Astrocyte of the cerebellum (primary cell): ENCODE results near the gene LPGAT1.
A peak's percentile ranks its signal among the peaks of the same experiment; 100 is the strongest.
"Not testable (repeated sequence)": the region's sequence is repeated elsewhere in the genome, so short reads cannot be mapped to it uniquely, and the experiment has no call there.

ENCODE experiments used
- DNase-seq: peaks from one replicate; pipeline ENCODE4 v3.0.0-alpha.2; 2011; ENCODE audit warnings: low read depth
- H3K4me3 ChIP-seq: 2 replicates; pipeline ENCODE4 v1.5.1; 2011; ENCODE audit warnings: mild to moderate bottlenecking, low read depth, low read length, moderate library complexity
- in situ Hi-C: cut with HindIII; loops from 2 replicates; pipeline ENCODE4 v1.10.0; 2017; ENCODE audit warnings: low sequenced_read_pairs
- TF ChIP-seq, protein P1 (sequence below): IDR thresholded peaks from 2 replicates; pipeline ENCODE4 v1.5.1; 2012; ENCODE audit warnings: low read length, low read depth, moderate library complexity, mild to moderate bottlenecking; ENCODE audit errors: missing control alignments

The LPGAT1 gene, protein sequence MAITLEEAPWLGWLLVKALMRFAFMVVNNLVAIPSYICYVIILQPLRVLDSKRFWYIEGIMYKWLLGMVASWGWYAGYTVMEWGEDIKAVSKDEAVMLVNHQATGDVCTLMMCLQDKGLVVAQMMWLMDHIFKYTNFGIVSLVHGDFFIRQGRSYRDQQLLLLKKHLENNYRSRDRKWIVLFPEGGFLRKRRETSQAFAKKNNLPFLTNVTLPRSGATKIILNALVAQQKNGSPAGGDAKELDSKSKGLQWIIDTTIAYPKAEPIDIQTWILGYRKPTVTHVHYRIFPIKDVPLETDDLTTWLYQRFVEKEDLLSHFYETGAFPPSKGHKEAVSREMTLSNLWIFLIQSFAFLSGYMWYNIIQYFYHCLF

DNA sequence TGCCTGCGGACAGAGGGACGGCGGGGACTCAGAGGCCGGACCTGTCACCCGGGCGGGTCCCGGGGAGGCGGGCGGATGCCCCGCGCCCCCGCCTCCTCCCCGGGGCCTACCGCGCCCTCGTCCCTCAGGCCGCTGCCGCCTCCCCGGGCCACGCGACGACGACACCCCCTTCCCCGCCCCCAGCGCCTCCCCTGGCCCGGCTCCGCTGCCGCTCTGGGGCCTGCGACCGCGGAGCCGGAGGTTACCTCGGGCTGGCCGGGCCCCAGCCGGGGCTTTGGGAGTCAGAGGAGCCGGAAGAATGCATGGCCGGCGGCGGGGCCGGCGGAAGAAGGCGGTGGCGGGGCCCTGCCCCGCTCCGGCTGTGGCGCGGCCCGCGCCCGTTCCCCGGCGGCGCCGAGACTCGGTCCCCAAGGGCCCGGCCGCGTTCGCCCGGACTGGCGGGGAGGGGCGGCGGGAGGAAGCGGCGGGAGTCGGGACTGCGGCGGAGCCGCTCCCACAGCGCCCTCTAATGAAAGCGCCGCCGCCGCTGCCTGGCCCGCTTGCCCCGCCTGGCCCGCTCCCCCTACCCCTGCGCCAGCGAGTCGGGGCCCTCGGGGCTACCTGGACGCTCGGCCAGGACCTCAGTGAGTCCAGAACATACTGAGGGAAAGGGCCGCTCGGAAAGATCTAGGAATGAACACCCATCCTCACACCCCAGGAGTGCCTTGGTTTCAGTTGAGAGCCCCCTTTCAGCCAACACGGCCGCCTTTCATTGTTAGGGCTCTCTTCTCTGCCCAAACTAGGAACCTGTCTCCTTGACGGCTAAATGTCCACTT, at the start of gene LPGAT1:
Gene LPGAT1 (minus strand): TSS at position 436 of the 815 bp plus-strand sequence. CDS start 1,467 bp downstream, outside the sequence.
- H3K4me3 ChIP-seq, result peak within 1 kb of the TSS; percentile 56
- TF ChIP-seq, protein P1, sequence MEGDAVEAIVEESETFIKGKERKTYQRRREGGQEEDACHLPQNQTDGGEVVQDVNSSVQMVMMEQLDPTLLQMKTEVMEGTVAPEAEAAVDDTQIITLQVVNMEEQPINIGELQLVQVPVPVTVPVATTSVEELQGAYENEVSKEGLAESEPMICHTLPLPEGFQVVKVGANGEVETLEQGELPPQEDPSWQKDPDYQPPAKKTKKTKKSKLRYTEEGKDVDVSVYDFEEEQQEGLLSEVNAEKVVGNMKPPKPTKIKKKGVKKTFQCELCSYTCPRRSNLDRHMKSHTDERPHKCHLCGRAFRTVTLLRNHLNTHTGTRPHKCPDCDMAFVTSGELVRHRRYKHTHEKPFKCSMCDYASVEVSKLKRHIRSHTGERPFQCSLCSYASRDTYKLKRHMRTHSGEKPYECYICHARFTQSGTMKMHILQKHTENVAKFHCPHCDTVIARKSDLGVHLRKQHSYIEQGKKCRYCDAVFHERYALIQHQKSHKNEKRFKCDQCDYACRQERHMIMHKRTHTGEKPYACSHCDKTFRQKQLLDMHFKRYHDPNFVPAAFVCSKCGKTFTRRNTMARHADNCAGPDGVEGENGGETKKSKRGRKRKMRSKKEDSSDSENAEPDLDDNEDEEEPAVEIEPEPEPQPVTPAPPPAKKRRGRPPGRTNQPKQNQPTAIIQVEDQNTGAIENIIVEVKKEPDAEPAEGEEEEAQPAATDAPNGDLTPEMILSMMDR, result peak; percentile 56
- DNase-seq, result no peak
- in situ Hi-C loops, result no loop called here

DNA sequence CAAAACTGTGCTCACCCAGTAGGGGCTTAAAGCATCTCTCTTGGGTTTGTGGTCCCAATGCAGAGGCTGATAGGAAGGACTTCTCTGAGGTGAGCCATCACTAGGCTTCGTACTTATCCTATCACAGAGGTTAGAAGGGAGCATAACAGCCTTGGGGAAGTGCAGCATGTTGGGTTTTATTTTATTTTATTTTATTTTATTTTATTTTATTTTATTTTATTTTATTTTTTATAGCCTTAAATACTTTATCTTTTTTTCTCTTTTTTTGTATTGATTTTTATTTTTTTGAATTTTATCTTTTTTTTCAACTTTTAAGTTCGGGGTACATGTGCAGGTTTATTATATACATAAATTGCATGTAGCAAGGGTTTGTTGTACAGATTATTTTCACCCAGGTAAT, 48.9 kb upstream of the LPGAT1 start:
- H3K4me3 ChIP-seq, result no peak overlapping the region
- no peak for DNase-seq
- in situ Hi-C loops, result no loop called here
- TF ChIP-seq, protein P1, result no peak

DNA sequence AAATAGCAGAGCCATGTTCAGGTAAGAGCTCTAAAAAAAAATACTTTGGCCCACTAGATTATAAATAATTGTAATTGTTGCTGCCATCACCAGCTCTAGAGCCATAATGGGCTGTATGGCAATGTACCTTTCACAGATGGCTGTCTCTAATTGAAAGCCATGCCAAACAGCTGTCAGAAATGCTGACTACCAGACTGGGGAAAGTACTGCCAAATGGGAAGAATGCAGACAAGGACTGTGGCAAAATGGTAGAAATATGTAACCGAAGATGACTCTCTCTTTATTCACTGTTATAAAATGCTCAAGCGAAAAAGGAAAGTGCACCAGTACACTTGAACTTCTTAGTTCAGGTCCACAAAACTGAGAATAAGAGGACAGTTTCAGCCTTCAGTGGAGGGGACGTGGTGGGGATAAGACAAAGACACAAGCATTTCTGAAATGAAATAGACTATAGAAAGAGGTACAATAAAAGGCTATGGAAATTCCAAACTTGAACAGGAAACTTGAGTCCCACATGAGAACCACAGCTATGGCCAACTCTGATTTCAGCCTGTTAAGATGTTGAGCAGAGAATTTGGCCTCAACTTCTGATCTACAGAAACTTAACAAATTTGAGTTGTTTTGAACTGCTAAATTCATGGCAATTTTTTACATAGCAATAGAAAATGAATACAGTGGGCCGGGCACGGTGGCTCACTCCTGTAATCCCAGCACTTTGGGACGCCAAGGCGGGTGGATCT, 46.5 kb upstream of the LPGAT1 start:
- in situ Hi-C loops, result no loop called here
- TF ChIP-seq, protein P1, result no peak
- no peak for DNase-seq
- no peak overlapping the region for H3K4me3 ChIP-seq

DNA sequence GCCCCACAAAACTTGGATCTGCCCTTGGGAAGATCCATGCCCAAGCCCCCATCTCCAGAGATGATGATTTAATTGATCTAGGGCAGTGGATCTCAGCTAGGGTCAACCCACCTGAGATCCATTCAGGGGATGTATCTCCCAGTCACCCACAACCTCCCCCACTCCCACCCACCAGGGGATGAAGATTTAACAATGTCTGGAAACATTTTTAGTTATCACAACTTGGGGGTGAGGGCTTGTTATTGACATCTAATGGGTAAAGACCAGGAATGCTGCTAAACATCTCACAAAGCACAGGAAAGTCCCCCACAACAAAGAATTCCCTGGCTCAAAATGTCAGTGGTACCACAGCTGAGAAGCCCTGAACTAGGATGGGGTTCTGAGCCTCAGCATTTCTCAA, 45.0 kb upstream of the LPGAT1 start:
- no peak for DNase-seq
- in situ Hi-C loops, result no loop called here
- TF ChIP-seq, protein P1, result no peak
- no peak overlapping the region for H3K4me3 ChIP-seq

DNA sequence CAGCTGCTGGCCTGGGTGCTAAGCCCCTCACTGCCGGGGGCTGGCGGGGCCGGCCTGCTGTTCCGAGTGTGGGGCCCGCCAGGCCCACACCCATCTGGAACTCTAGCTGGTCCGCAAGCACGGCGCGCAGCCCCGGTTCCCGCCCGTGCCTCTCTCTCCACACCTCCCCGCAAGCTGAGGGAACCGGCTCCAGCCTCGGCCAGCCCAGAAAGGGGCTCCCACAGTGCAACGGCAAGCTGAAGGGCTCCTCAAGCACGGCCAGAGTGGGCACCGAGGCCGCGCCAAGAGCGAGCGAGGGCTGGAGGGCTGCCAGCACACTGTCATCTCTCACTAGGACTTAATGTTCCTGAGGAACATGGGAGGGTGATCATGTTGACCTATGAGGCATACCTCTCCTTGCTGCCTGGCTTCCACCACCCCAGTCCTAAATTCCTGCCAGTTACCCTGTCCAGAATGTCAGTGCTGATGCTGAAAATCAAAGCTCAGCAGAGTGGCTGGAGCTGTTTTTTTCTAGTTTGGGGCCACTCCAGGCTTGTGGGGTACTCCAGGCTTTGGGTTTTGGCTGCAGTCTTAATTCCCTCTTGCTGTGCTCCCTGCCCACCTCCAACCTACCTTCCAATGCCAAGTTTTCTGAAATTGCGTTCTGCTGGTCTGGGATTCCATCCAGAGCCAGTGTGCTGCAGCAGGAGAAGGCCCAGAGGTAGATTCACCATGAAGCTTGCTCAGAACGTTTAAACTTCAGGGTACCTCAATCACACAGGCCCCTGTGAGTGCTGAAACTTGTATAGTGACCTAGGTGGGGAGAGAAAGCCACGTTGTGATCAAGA, 44.2 kb upstream of the LPGAT1 start:
- TF ChIP-seq, protein P1, result no peak
- no peak for DNase-seq
- no peak overlapping the region for H3K4me3 ChIP-seq
- in situ Hi-C loops, result no loop called here

DNA sequence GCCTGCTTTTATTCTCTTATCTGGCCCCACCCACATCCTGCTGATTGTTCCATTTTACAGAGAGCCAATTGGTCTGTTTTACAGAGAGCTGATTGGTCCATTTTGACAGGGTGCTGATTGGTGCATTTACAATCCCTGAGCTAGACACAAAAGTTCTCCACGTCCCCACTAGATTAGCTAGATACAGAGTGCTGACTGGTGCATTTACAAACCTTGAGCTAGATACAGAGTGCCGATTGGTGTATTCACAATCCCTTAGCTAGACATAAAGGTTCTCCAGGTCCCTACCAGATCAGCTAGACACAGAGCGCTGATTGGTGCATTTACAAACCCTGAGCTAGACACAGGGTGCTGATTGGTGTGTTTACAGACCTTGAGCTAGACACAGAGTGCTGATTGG, 43.2 kb upstream of the LPGAT1 start:
- DNase-seq, H3K4me3 ChIP-seq, in situ Hi-C loops: not testable (repeated sequence)
